ENCODE measurements around the gene RPL6.
A peak's percentile ranks its signal among the peaks of the same experiment; 100 is the strongest.

The RPL6 gene

GRCh38 chr12:112370199-112370598 lies 39.2 kb downstream of the RPL6 start:
- WGBS (ENCODE audit: extremely low coverage, insufficient coverage, insufficient read length), result no CpG with 5 or more reads among the region's 1 CpG
- Histone ChIP-seq H2BK5ac (ENCODE audit: low read depth, low read length, poor library complexity) (no peak overlapping the region), H2AK5ac (ENCODE audit: low read length) (no peak overlapping the region), H3K9me3 (ENCODE audit: insufficient read depth, low read depth, low read length) (no peaks in the 10 kb centered on the region), H3K23ac (ENCODE audit: low read length) (no peak overlapping the region), H3K27me3 (ENCODE audit: insufficient read depth, low read length) (no peaks in the 10 kb centered on the region), H3K4me2 (ENCODE audit: low read length) (no peak overlapping the region), H3K36me3 (ENCODE audit: control insufficient read depth in 1 of 2, insufficient read depth in 2 of 2, low read length in 2 of 2) (no peaks in the 10 kb centered on the region), H3K14ac (ENCODE audit: low read length) (no peak overlapping the region), H3K27ac (ENCODE audit: low read depth, low read length) (no peak overlapping the region), H2AFZ (ENCODE audit: insufficient read depth, low read length, poor library complexity) (no peak overlapping the region), H4K12ac (ENCODE audit: low read depth, low read length) (no peak overlapping the region), H4K8ac (ENCODE audit: low read depth, low read length) (no peak overlapping the region), H3K79me1 (ENCODE audit: low read length) (no peaks in the 10 kb centered on the region), H2BK12ac (ENCODE audit: low read length) (no peak overlapping the region), H3K79me2 (ENCODE audit: control insufficient read depth, insufficient read depth, low read length, poor library complexity) (no peaks in the 10 kb centered on the region), H2BK120ac (ENCODE audit: insufficient read depth, low read length, poor library complexity) (no peak overlapping the region), H3K4me1 (ENCODE audit: control insufficient read depth in 1 of 2, insufficient read depth in 2 of 2, low read length in 2 of 2) (peaks cover 3 to 5% of the 10 kb centered on the region in 2 experiments), H3K9ac (ENCODE audit: low read length) (no peak overlapping the region), H4K91ac (ENCODE audit: low read depth, low read length) (no peak overlapping the region), H3K4ac (ENCODE audit: low read depth, low read length) (no peak overlapping the region), H3K4me3 (ENCODE audit: low read depth, low read length) (no peak overlapping the region), H3K18ac (ENCODE audit: low read length) (no peak overlapping the region)
- DNase-seq, result peak in 1 of 2 donors; percentile 44

- Histone ChIP-seq H2AFZ (ENCODE audit: insufficient read depth, low read length, poor library complexity) (no peak overlapping the region), H3K79me2 (ENCODE audit: control insufficient read depth, insufficient read depth, low read length, poor library complexity) (peaks cover 1% of the 10 kb centered on the region), H3K14ac (ENCODE audit: low read length) (no peak overlapping the region), H2AK5ac (ENCODE audit: low read length) (no peak overlapping the region), H3K4ac (ENCODE audit: low read depth, low read length) (no peak overlapping the region), H3K27me3 (ENCODE audit: insufficient read depth, low read length) (no peaks in the 10 kb centered on the region), H3K18ac (ENCODE audit: low read length) (no peak overlapping the region), H3K36me3 (ENCODE audit: control insufficient read depth in 1 of 2, insufficient read depth in 2 of 2, low read length in 2 of 2) (no peaks in the 10 kb centered on the region), H3K4me2 (ENCODE audit: low read length) (no peak overlapping the region), H2BK120ac (ENCODE audit: insufficient read depth, low read length, poor library complexity) (no peak overlapping the region), H2BK5ac (ENCODE audit: low read depth, low read length, poor library complexity) (no peak overlapping the region), H3K23ac (ENCODE audit: low read length) (no peak overlapping the region), H4K91ac (ENCODE audit: low read depth, low read length) (no peak overlapping the region), H2BK12ac (ENCODE audit: low read length) (no peak overlapping the region), H3K4me1 (ENCODE audit: control insufficient read depth in 1 of 2, insufficient read depth in 2 of 2, low read length in 2 of 2) (peaks cover 3% of the 10 kb centered on the region in 2 experiments), H4K8ac (ENCODE audit: low read depth, low read length) (no peak overlapping the region), H3K9me3 (ENCODE audit: insufficient read depth, low read depth, low read length) (no peaks in the 10 kb centered on the region), H3K27ac (ENCODE audit: low read depth, low read length) (no peak overlapping the region), H3K4me3 (ENCODE audit: low read depth, low read length) (no peak overlapping the region), H3K9ac (ENCODE audit: low read length) (no peak overlapping the region), H4K12ac (ENCODE audit: low read depth, low read length) (no peak overlapping the region), H3K79me1 (ENCODE audit: low read length) (no peaks in the 10 kb centered on the region)
- WGBS (ENCODE audit: extremely low coverage, insufficient coverage, insufficient read length), result no CpG with 5 or more reads among the region's 6 CpGs
- no peak for DNase-seq
Observed at GRCh38 chr12:112368856-112369255, 40.5 kb downstream of the RPL6 start.

DNA sequence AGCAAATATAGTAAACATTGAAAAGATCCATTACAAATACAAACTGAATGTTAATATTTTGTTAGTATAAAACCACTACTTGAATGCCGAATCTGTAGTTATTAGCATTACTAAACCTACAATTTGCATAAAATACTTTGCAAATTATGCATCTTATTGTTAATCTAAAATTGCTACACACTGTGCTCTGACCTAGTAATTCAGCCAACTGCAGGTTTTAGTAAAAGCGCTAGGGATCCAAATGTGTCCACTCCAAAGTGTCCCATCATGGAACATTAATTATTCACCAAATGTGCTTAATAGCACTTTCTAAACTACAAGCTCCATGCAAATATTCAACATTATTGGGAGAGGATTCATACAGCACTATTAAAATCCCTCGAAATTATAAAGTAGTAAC lies 41.4 kb downstream of the RPL6 start:
- DNase-seq, result no peak
- Histone ChIP-seq H4K8ac (ENCODE audit: low read depth, low read length) (no peak overlapping the region), H3K9me3 (ENCODE audit: insufficient read depth, low read depth, low read length) (no peaks in the 10 kb centered on the region), H3K27me3 (ENCODE audit: insufficient read depth, low read length) (no peaks in the 10 kb centered on the region), H3K23ac (ENCODE audit: low read length) (no peak overlapping the region), H2AK5ac (ENCODE audit: low read length) (no peak overlapping the region), H3K4me3 (ENCODE audit: low read depth, low read length) (no peak overlapping the region), H3K79me1 (ENCODE audit: low read length) (no peaks in the 10 kb centered on the region), H3K4me1 (ENCODE audit: control insufficient read depth in 1 of 2, insufficient read depth in 2 of 2, low read length in 2 of 2) (no peaks in the 10 kb centered on the region), H3K79me2 (ENCODE audit: control insufficient read depth, insufficient read depth, low read length, poor library complexity) (peaks cover 1% of the 10 kb centered on the region), H4K91ac (ENCODE audit: low read depth, low read length) (no peak overlapping the region), H3K4ac (ENCODE audit: low read depth, low read length) (no peak overlapping the region), H2AFZ (ENCODE audit: insufficient read depth, low read length, poor library complexity) (no peak overlapping the region), H4K12ac (ENCODE audit: low read depth, low read length) (no peak overlapping the region), H3K27ac (ENCODE audit: low read depth, low read length) (no peak overlapping the region), H3K4me2 (ENCODE audit: low read length) (no peak overlapping the region), H3K36me3 (ENCODE audit: control insufficient read depth in 1 of 2, insufficient read depth in 2 of 2, low read length in 2 of 2) (no peaks in the 10 kb centered on the region), H3K14ac (ENCODE audit: low read length) (no peak overlapping the region), H2BK5ac (ENCODE audit: low read depth, low read length, poor library complexity) (no peak overlapping the region), H2BK12ac (ENCODE audit: low read length) (no peak overlapping the region), H2BK120ac (ENCODE audit: insufficient read depth, low read length, poor library complexity) (no peak overlapping the region), H3K18ac (ENCODE audit: low read length) (no peak overlapping the region), H3K9ac (ENCODE audit: low read length) (no peak overlapping the region)
- no CpG with 5 or more reads among the region's 3 CpGs for WGBS (ENCODE audit: extremely low coverage, insufficient coverage, insufficient read length)

- no CpG with 5 or more reads among the region's 3 CpGs for WGBS (ENCODE audit: extremely low coverage, insufficient coverage, insufficient read length)
- H2AFZ ChIP-seq (ENCODE audit: insufficient read depth, low read length, poor library complexity), result no peak overlapping the region
Observed at GRCh38 chr12:112362310-112362709, 47.1 kb downstream of the RPL6 start.

More at GRCh38 chr12:112362310-112362709, 47.1 kb downstream of the RPL6 start:
- no peaks in the 10 kb centered on the region for H3K9me3 ChIP-seq (ENCODE audit: insufficient read depth, low read depth, low read length)
- no peak overlapping the region for H3K27ac ChIP-seq (ENCODE audit: low read depth, low read length)
- H2BK12ac ChIP-seq (ENCODE audit: low read length), result no peak overlapping the region
- no peaks in the 10 kb centered on the region for H3K36me3 ChIP-seq (ENCODE audit: control insufficient read depth in 1 of 2, insufficient read depth in 2 of 2, low read length in 2 of 2)
- H3K14ac ChIP-seq (ENCODE audit: low read length), result no peak overlapping the region
- no peak overlapping the region for H4K12ac ChIP-seq (ENCODE audit: low read depth, low read length)
- H4K8ac ChIP-seq (ENCODE audit: low read depth, low read length), result no peak overlapping the region
- no peak overlapping the region for H2BK120ac ChIP-seq (ENCODE audit: insufficient read depth, low read length, poor library complexity)
- H2AK5ac ChIP-seq (ENCODE audit: low read length), result no peak overlapping the region
- no peak overlapping the region for H4K91ac ChIP-seq (ENCODE audit: low read depth, low read length)
- H3K4ac ChIP-seq (ENCODE audit: low read depth, low read length), result no peak overlapping the region
- no peak overlapping the region for H3K4me2 ChIP-seq (ENCODE audit: low read length)
- H3K79me1 ChIP-seq (ENCODE audit: low read length), result no peaks in the 10 kb centered on the region
- H2BK5ac ChIP-seq (ENCODE audit: low read depth, low read length, poor library complexity), result no peak overlapping the region
- no peak overlapping the region for H3K9ac ChIP-seq (ENCODE audit: low read length)
- H3K4me3 ChIP-seq (ENCODE audit: low read depth, low read length), result no peak overlapping the region
- H3K4me1 ChIP-seq (ENCODE audit: control insufficient read depth in 1 of 2, insufficient read depth in 2 of 2, low read length in 2 of 2), result no peaks in the 10 kb centered on the region
- no peak overlapping the region for H3K23ac ChIP-seq (ENCODE audit: low read length)
- no peak for DNase-seq
- H3K18ac ChIP-seq (ENCODE audit: low read length), result no peak overlapping the region
- H3K79me2 ChIP-seq (ENCODE audit: control insufficient read depth, insufficient read depth, low read length, poor library complexity), result peaks cover 1% of the 10 kb centered on the region
- no peaks in the 10 kb centered on the region for H3K27me3 ChIP-seq (ENCODE audit: insufficient read depth, low read length)

Data from trophoblast cell (in vitro differentiated cells and primary cell).